Stimulated activated CD8-positive, alpha-beta memory T cell treated with anti-CD3 and anti-CD28 coated beads, Interleukin-15, amount 100 ng/mL, for 1 hour (primary cell): ENCODE data around the gene MMP15.
"Not testable (repeated sequence)": the region's sequence is repeated elsewhere in the genome, so short reads cannot be mapped to it uniquely, and the experiment has no call there.

ENCODE experiments used
- DNase-seq: peaks from one replicate; pipeline ENCODE4 v3.0.0-alpha.2; 2020; ENCODE audit warnings: low read depth

MMP15 gene

DNA sequence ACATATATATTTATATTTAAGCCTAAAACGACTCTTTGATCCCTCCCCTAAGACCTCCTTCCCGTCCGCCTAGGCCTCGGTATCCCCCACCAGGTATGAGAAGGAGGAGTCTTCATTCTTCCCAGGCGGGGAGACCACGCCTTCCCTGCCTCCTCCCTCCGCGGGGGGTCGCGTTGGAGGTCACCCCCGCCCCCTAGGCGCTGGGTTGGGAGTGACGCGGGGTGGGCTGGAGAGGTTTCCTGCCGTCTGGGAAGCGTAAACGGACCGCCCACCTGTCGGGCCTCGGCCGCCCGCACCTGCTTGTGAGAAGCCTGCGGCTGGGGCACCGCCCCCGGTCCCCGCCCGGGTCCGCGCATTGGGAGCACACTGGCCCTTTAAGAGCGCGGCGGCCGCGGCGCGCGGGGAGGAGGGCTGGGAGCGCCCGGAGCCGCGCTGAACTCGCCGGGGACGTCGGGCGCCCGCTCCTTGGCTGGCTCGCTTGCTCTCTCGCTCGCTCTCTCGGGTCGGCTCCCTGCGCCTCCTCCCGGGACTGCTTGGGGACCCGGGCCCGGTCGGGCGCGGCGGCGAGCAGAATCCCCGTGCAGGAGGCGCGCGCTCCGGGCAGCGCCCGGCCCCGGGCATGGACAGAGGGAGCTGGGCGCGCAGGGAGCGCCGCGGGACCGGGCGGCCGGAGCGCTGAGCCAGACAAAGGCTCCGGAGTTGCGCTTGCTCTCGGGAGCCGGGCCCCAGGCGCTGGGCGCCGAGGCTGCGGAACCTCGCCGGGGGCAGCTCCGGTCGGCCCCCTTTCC is at the start of gene MMP15:
MMP15 (plus strand) TSS at position 404 of the 788 bp plus-strand sequence. CDS start 597 bp downstream, outside the sequence.
- peak; percentile 21 for DNase-seq

DNA sequence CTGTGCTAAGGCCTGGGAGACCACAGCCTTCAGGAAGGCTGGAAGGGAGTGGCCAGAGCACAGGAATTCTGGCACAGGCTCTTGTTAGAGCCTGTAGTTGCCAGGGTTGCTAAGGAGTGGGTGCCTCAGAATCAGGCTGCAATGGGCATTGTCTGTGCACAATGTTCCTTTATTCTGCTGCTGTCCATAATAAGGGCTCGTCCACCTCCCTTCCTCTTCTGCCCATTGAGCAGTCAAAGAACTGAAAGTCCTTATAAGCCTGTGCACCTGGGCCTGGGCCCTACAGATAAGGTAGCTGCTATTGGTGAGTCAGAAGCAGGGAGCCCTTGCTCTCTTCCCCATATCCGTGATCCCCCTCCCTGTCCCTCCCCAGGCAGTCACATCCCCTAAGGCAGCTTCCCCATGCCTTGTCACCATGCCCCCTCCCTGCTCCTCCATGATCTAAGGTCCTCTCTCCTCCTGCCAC is 49.2 kb upstream of the MMP15 start:
- DNase-seq, result no peak

DNA sequence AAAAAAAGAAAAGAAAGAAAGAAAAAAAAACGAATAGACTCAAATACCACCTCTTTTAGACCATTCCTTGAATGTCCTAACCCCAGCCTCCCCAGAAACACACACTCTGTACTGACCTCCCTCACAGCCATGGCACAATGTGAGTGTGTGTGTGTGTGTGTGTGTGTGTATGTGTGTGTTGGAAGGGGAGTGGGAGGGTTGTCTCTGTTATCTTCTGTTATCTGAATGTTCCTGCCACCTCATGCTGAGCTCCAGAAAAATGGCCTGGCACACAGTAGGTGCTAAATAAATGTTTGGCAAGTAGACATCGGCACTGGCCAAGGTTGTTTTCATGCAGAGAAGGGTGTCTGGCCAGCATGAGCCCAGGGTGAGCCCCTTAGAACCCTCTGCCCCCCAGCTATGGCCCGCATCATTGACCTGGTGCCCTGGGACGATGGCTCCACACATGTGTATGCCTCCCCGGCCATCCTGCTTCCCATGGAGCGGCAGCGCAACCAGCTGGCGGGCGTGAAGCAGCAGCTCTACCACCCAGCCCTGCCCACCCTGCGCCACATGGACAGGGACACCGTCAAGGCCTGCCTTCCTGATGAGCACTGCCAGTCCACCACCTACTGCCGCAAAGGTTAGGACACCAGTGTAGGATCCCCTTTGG is 48.0 kb upstream of the MMP15 start:
- DNase-seq, result no peak

DNA sequence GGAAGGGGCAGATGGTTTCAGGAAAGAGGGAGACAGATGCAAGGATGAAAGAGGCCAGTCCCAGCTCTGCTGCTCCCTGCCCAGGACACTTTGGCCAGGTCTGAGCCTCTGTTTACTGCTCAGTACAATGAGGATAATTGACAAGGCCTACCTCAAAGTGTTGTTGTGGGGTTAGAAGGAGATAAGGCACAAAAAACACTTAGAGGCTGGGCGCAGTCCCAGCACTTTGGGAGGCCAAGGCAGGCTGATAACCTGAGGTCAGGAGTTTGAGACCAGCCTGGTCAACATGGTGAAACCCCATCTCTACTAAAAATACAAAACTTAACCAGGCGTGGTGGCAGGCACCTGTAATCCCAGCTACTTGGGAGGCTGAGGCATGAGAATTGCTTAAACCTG is 47.5 kb upstream of the MMP15 start:
- not testable (repeated sequence) for DNase-seq

DNA sequence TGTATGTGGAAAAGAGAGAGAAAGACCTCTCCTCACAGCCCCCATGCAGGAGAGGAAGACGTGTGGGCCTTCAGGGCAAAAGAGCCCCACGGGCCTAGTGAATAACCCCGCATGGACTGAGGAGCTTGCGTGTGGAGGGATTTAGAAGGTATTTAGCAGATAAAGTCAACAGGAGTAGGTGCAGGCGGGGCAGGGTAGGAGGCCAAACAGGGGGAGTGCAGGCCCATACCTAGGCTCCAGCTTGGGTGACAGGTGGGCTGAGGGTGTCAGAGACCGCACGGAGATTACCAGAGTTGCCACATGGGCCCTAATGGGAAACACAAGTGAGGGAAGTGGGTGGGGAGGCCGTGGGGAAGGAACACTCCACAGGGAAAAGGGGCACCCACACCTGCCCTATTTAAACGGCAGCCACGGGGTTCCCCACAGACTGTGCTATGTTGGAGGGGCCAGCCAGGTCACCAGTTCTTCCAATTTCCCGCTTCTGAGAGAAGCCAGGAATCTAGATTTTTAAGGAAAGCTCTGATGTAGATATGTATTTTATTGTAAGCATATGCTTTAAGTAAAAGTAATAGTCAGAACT is 46.5 kb upstream of the MMP15 start:
- DNase-seq, result no peak

DNA sequence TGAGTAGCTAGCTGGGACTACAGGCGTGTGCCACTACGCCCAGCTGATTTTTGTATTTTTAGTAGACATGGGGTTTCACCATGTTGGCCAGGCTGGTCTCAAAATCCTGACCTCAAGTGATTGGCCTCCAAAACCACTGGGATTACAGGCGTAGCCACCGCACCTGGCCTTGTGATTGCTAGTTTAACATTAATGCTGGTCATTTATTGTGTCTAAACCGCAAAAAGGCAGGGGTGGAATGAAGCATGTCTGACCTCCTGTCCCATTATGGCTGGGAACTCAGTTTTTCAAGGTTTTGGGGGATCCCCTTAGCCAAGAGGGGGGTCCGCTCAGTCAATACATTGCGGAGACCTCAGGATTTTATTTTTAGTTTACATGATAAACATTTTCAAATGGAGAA is 43.9 kb upstream of the MMP15 start:
- no peak for DNase-seq

DNA sequence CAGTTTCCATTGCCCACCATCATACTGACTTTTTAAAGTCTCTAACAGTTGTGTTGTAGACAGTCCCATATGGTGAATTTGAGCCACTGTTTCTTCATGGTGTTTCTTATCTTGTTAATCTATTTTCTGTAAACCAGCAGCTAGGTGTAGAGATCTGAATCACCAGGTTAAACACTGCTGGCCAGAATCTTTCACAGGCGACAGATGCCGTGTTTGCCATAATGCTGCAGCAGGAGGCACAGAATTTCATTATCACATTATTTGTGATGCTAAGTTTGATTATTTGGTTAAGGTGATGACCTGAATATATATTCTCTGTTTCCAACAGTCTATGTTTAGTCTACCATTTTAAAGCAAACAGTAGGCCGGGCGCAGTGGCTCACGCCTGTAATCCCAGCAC is 43.2 kb upstream of the MMP15 start:
- no peak for DNase-seq

DNA sequence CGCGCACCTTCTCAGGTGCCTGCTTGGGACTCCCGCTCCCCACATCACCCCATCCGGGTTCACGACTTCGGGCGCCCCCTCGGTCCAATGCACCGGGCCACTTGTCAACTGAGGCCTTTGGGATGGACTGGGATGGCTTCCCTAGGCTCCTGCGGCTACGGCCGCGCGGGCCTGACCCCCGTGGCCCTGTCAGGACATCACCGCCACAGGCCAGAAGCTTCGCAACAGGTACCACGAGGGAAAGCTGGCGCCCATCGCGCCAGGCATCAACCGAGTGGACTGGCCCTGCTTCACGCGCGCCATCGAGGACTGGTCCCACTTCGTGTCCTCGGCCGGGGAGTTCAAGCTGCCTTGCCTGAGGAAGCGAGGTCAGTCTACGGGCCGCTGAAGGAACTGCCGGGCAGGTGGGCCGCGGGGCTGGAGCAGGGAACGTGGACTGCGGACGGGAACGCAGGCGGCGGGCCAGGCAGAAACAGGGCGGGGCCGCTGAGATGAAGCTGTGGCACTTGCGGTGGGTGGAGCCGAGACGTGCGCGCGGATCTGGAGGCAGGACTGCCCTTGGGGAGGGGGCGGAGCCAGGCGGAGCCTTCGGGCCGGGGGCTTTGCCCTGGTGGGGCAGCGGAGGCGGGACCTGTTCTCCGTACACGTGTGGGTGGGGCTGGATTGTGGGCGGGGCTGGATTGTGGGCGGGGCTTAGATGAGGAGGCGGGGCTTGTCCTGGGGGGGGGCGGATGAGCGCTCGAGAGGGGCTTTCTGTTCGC is 40.9 kb upstream of the MMP15 start:
- peak; percentile 75 for DNase-seq

DNA sequence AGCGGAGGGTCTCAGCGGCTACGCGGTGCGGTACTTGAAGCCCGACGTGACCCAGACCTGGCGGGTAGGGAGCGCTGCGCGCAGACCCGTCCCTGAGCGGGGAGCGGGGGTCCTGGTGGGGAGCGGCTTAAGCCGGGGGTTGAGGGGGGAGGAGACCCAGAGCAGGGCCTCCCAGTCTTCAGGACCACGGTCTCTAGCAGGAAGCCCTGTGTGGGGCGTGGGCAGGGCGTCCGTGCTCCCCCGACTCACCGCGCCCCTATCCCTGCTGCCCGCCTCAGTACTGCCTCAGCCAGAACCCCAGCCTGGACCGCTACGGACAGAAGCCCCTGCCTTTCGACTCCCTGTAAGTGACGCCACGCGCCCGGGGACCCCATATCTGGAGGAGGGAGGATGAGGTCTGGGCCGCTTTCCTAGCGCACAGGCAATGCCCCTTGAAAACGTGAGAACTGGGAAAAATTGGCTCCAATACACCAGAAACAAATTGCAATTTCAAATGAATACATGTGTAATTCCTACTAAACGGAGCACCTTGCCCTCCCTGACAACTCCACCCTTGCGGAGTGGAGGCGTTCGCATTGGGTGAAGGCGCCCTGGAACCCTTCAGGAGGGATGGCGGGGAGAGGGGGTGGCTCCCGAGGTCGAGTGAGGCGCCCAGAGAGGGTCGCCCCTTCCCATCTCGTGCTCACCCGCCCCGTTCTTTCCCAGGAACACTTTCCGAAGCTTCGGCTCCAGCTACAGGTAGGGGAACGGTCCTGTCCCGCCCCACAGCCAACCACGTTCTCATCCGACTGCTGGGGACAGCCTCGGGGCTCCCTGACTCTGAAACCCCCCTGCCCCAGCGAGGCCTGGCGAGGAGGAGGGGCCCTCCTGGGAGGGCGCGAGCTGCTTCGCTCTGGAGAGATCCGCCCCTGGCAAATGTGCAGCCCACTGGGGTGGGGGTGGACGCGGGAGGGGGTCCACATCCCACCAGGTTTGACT is 40.1 kb upstream of the MMP15 start:
- no peak for DNase-seq

DNA sequence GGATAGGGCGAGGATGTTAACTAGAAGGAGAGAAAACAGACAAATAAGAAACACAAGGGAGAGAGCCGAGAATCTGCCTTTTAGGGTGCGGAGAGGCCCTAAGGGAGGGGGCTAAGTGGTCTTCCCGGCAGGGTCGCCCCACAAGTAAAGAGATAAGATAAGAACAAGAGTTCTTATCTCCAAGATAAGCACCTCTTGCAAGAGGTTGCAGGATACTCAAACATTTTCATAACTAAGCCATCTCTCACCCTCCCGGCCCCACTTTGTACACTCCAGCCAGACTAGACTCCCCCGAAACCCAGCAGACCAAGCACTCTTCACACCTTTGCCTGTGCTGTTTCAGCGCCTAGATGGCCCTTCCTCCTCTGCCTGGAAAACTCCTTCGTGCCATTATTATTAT is 39.4 kb upstream of the MMP15 start:
- DNase-seq, result no peak

DNA sequence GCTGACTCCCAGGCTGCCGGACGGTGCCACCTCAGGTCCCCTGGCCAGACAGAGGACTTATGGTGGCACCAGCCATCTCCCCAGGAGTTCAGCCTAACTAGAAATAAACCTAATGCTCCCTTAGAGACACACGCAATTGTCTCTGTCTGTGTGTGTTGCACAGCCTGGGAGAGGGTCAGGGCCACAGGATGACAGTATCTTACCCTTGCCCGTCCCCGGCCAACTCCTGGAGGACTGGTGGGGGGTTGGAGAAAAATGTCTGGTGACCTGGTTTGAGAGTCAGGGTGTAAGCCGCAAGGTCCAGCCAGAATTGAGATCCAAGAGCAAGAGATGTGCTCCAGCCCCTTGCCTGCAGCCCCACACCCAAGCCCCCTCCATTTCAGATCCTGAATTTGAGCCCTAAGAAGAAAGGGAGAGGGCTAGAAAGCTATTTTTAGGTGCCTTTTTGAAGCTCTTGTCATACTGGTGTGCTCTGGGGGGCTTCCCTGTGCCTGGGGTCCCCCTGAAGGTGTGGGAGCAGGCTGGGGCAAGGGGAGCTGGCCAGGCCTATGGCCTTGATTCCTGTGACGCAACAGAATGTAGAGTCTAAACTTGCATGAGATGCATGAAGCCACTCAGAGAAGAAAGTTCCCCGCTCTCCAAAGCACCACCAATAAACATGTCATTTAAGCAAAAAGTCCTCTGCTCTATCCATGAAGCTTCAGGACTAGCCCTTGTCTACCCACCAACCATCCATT is 37.9 kb upstream of the MMP15 start:
- DNase-seq, result no peak

DNA sequence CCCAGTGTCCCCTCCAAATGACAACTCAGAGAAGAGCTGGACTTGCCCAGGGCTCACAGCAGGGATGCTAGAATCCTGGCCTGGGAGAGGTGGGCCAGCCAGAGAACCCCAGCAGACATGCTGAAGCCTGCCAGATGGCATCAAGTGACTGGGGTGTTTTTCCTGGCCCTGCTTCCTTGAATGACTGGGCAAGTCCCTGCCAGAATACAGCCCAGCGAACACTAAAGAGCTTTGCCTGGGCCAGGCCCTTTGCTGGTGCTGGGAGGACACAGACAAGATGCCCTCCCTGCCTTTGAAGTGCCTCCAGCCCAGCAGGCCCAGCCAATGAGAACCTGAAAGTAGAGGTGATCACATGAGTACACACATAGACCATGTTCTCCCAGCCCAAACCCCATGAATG is 36.6 kb upstream of the MMP15 start:
- DNase-seq, result no peak

DNA sequence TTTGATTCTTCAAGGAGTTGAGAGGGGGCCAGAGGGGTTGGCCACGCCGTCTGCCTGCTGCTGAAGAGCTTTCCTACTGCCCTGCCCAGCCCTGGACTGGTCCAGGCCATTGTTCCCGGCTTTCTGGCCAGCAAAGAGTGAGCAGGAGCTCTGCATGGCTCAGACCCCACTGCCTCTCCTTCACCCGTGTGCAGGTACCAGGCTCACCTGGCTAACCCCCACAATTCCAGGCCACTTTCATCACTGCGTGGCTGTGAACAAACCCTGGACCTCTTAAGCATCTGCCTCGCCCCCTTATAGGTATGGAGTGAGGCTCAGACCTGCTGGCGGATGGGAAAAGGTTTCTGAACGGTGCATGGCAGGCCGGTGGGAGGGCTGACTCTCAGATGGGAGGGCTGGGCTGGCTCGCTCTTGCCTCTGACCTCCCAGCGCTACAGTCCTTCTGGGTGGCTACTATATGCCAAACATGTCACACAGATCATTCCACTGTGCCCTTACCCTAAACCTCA is 33.9 kb upstream of the MMP15 start:
- DNase-seq, result no peak

DNA sequence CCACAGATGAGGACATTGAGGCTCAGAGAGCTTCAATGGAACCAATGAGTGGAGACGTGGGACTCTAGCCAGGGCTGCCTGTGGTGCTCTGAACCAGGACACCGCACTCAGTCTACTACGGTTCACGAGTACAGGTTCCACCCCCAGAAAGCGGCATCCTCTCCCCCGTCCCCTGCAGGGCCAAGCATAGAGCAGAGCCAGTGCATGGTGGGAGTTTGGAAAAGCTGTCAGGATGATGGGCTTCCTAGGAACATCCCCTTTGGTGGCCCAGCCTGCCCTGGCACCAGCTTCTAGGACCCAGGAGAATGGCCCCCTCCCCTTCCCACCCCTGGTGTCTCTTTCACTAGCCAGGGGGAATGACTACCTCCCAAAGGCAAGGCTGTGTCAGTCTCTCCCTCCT is 33.5 kb upstream of the MMP15 start:
- DNase-seq, result no peak

DNA sequence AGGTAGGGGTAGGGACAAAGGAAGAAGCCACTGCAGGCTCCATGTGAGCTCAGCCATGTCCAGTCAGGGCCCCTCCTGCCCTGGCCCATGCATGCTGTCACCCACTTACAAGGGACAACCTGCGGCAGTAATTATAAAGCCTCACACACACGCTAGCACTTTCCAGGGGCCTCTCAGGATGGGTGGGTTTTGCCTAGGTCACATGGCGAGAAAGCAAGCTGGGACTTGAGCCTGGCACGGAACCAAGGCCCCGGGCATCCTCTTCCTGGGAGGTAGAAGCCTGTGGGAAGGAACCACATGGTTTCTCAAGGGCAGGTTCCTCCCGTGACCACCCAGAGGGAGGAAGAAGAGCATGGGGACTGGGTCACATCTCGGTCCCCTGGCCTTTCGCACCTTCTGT is 32.1 kb upstream of the MMP15 start:
- no peak for DNase-seq

DNA sequence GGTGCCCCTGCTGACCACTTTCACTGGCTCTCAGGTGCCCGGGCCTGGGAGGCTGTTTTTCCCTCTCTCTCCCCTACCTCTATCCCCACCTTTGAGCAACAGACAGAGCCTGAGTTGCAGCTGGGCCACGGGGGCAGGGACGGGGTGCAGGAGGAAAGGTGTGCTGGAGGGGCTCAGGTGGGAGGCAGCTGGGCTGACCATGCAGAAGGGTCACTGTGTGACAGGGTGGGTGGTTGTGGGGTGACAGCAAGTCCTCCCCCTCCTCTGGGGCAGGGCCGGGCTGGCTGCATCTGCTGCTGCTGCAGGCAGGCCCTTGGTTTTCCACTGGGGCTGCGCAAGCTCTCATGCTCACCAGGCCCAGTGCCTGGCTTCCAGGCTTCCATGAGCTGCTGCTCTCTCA is 31.7 kb upstream of the MMP15 start:
- DNase-seq, result no peak

DNA sequence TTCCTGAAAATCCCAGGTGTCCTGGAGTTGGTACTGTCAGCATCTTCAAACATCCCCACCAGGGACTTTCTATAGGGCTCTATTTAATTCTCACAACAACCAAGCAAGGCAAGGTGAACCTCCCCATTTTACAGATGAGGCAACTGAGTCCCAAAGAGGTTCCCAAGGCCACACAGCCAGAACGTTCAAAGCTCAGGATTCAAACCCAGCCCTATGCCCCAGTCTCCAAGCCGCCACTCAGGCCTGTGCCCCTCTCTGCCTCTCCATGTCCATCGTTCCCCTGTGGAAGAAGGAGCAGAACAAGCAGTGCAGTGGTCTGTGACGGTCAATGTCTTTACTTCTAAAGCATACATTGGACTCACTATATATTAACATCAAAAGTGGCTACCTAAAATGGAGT is 31.2 kb upstream of the MMP15 start:
- DNase-seq, result no peak

DNA sequence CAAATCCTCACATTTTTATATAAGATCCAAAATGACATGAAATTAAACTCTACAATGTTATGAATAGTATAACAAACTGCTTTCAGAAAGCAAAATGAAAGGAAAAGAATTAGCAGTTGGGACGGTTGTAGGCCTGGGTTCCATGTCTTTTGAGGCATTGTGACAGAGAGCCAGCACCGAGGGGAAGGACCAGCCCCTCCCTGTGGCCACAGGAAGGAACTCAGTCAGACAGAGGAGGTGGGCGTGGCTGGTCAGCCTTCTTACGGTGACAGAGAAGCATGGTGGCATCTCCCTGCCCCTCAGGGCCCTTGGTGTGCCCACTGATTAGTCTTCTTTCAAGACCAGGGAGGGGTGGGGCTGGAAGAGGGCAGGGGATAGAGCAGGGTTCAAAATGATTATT is 30.8 kb upstream of the MMP15 start:
- no peak for DNase-seq

DNA sequence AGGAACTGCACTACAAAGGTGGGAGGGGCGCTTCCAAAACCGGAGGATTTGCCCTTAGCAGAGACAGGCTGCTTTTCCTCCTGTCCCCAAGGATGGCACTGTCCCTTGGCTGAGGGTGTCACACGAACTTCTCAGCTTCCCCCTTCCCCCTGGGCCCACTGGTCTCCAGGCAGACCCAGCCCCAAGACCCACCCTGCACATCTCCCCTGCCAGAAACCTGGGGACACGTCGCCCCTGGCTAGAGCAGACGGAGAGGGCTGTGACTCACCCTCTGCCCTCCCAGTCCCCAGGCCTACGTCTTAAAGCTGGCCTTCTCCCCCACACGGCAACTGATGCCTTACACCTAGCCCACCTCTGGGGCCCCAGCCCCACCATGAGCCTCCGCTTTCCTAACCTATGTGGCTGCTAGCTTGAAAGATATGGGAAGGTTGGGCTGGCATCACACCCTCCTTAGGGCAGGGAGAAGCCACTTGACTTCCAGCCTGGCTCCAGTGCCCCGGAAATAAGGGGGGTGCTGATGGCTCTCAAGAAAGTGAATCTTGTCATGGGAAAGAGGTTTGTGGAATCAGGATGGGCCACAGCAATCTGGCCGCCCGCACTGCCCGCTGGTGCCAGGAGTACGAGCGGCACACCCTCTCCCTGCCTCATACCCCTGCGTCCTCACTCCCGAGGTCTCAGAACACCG is 29.7 kb upstream of the MMP15 start:
- DNase-seq, result no peak
